OCI-LY7 (cell line): ENCODE measurements around the gene SLC17A7. TPM values are rescaled to one million over a fixed set of nuclear protein-coding genes. Genes with fewer than 3 reads are reported as not detected.

Experiments
- BruUV-seq: library from RNA; stranded (reverse); fragments of 400-500 nt; replicated peaks from 2 replicates; lab custom pipeline; 2021; lab: Mats Ljungman, UMichigan
- CTCF ChIA-PET: fragments of 300-600 bp; sonication (Branson Sonifier 250); formaldehyde crosslinking; loops from one replicate; lab custom pipeline; 2022; ENCODE audit warnings: antibody characterized with exemption; ENCODE audit not compliant: unreplicated experiment; lab: Charles Lee
- POLR2A ChIA-PET: fragments of 300-600 bp; sonication (Branson Sonifier 250); formaldehyde crosslinking; loops from one replicate; lab custom pipeline; 2022; ENCODE audit warnings: antibody characterized with exemption; lab: Charles Lee
- DNase-seq: peaks from one replicate; pipeline ENCODE4 v3.0.0-alpha.2; 2015; ENCODE audit warnings: low spot score
- H2AFZ ChIP-seq: fragments of 200-600 bp; sonication (generic), shearing (Covaris generic); 2 replicates; pipeline ENCODE4 v1.6.1; 2014; ENCODE audit warnings: mild to moderate bottlenecking, antibody characterized with exemption, low read length, moderate library complexity
- H3K27ac ChIP-seq: fragments of 200-600 bp; sonication (generic); 2 replicates; pipeline ENCODE4 v1.5.1; 2014; ENCODE audit warnings: mixed run types, low read depth, mild to moderate bottlenecking, moderate library complexity, low read length, inconsistent platforms; ENCODE audit not compliant: poor library complexity, severe bottlenecking
- H3K36me3 ChIP-seq: fragments of 200-600 bp; sonication (generic); 2 replicates; pipeline ENCODE4 v1.6.1; 2014; ENCODE audit warnings: mild to moderate bottlenecking, antibody characterized with exemption, low read length, moderate library complexity, mixed read lengths; ENCODE audit not compliant: insufficient read depth
- H3K4me1 ChIP-seq: fragments of 200-600 bp; sonication (generic); 2 replicates; pipeline ENCODE4 v1.5.1; 2014; ENCODE audit warnings: mild to moderate bottlenecking, low read length; ENCODE audit not compliant: insufficient read depth, poor library complexity, severe bottlenecking
- H3K4me2 ChIP-seq: fragments of 200-600 bp; sonication (generic); 2 replicates; pipeline ENCODE4 v1.6.1; 2014; ENCODE audit warnings: mild to moderate bottlenecking, low read length
- H3K4me3 ChIP-seq: fragments of 200-600 bp; sonication (generic); 2 replicates; pipeline ENCODE4 v1.5.1; 2014; ENCODE audit warnings: mild to moderate bottlenecking, low read depth, low read length; ENCODE audit not compliant: poor library complexity, severe bottlenecking
- H3K79me2 ChIP-seq: fragments of 200-600 bp; sonication (generic); 2 replicates; pipeline ENCODE4 v1.6.1; 2016; ENCODE audit warnings: low read depth, mild to moderate bottlenecking, low read length, moderate library complexity, mixed read lengths; ENCODE audit not compliant: insufficient read depth
- H3K9me2 ChIP-seq: fragments of 200-600 bp; sonication (generic); 2 replicates; pipeline ENCODE4 v1.6.1; 2016; ENCODE audit warnings: mild to moderate bottlenecking, low read length, mixed read lengths; ENCODE audit not compliant: insufficient read depth
- H3K9me3 ChIP-seq: fragments of 200-600 bp; sonication (generic); 2 replicates; pipeline ENCODE4 v1.6.1; 2014; ENCODE audit warnings: mild to moderate bottlenecking, mixed run types, low read length, mixed read lengths
- H4K20me1 ChIP-seq: fragments of 200-600 bp; sonication (generic); 2 replicates; pipeline ENCODE4 v1.6.1; 2014; ENCODE audit warnings: mild to moderate bottlenecking, antibody characterized with exemption, low read length, moderate library complexity, mixed read lengths; ENCODE audit not compliant: insufficient read depth
- EZH2phosphoT487 ChIP-seq: fragments of 200-600 bp; sonication (generic); IDR thresholded peaks from 2 replicates; pipeline ENCODE4 v1.6.1; 2018; ENCODE audit warnings: low read depth, borderline replicate concordance, mild to moderate bottlenecking, mixed run types, antibody characterized with exemption, low read length, moderate library complexity, mixed read lengths
- intact Hi-C: fragments of 100-400 bp; cut with micrococcal nuclease; formaldehyde crosslinking; loops from one replicate; pipeline ENCODE4 v1.10.0; 2022; ENCODE audit not compliant: unreplicated experiment
- total RNA-seq, 2 experiments: library from RNA; depleted of rRNA in 1 of 2; stranded (reverse); fragments of >200 nt in 1 of 2; shearing (Covaris generic) in 1 of 2; gene quantifications; 2 replicates each; pipeline ENCODE4 v1.2.3, GENCODE V29; 2014 to 2022
- TF ChIP-seq, protein P1 (sequence below): fragments of 200-600 bp; sonication (generic); conservative IDR thresholded peaks from 2 replicates; pipeline ENCODE4 v1.5.1; 2014; ENCODE audit warnings: mild to moderate bottlenecking, antibody characterized with exemption, low read length, moderate library complexity, mixed read lengths

SLC17A7 gene
- total RNA-seq, 2 experiments from 2014 or later, result 1.3 TPM

DNA sequence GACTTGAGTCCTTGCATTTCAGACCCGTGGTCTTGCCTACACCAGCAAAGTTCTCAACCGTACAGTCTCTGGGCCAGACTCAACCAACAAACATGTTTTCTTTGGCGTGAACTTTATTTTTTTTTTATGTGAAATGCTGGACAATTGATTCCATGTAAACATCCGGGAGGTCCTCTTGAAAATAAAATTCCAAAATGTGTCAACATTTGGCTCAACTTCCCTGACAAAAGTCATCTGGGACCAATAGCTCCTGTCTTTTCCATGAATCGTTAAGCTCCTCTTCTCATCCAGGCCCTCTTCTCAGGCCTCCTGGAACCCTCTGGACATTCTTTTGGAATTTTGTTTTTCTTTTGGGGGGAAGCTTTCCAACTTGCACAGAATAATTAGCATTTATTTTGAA, 14.4 kb upstream of the SLC17A7 start:
- Histone ChIP-seq H3K4me3 (no peak overlapping the region), H3K79me2 (peaks cover 35% of the 10 kb centered on the region), H3K4me1 (peaks cover 22% of the 10 kb centered on the region), H3K9me2 (no peaks in the 10 kb centered on the region), H4K20me1 (no peaks in the 10 kb centered on the region), H3K27ac (no peak overlapping the region), H3K36me3 (peaks cover 39% of the 10 kb centered on the region), H3K9me3 (no peaks in the 10 kb centered on the region), H3K4me2 (no peak overlapping the region), H2AFZ (no peak overlapping the region)
- no TSS peak for BruUV-seq
- CTCF ChIA-PET, result no interaction called here
- DNase-seq, result no peak
- POLR2A ChIA-PET, result no interaction called here
- intact Hi-C loops, result no loop called here
- no peak for TF ChIP-seq EZH2phosphoT487
- TF ChIP-seq, protein P1, sequence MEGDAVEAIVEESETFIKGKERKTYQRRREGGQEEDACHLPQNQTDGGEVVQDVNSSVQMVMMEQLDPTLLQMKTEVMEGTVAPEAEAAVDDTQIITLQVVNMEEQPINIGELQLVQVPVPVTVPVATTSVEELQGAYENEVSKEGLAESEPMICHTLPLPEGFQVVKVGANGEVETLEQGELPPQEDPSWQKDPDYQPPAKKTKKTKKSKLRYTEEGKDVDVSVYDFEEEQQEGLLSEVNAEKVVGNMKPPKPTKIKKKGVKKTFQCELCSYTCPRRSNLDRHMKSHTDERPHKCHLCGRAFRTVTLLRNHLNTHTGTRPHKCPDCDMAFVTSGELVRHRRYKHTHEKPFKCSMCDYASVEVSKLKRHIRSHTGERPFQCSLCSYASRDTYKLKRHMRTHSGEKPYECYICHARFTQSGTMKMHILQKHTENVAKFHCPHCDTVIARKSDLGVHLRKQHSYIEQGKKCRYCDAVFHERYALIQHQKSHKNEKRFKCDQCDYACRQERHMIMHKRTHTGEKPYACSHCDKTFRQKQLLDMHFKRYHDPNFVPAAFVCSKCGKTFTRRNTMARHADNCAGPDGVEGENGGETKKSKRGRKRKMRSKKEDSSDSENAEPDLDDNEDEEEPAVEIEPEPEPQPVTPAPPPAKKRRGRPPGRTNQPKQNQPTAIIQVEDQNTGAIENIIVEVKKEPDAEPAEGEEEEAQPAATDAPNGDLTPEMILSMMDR, result no peak

DNA sequence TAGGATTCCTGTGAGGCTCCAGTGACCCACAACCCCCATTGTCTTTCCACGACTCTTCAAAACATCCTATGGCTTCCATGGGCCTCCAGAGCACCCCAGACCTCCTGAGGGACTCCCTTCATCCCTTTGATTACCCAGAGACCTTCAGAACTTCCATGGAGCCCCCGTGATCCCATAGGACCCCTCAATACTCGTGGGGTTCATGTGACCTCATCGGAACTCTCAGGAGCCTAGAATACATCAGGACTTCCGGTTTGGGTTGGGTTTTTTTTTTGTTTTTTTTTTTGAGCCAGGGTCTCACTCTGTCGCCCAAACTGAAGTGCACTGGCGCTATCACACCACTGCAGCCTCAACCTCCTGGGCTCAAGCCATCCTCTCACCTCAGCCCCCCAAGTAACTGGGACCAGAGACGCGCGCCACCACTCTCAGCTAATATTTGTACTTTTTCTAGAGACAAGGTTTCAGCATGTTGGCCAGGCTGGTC, 12.5 kb upstream of the SLC17A7 start:
- no peaks in the 10 kb centered on the region for H3K9me3 ChIP-seq
- no peaks in the 10 kb centered on the region for H4K20me1 ChIP-seq
- ChIA-PET CTCF (no interaction called here), POLR2A (interaction anchor here (0.6 to 1.1 kb wide), 5 partner anchors 10 to 873 kb away, joined by 3 to 7 read pairs (median 3); no protein-coding TSS in a partner anchor)
- no peak for TF ChIP-seq EZH2phosphoT487
- TF ChIP-seq, protein P1, result no peak
- intact Hi-C loops, result loop anchor here (5.0 kb wide), 1 partner anchor 34 kb away; the partner anchor contains the start of gene RPL13A
- peak overlapping the region; percentile 93 for H3K4me3 ChIP-seq
- peaks cover 44% of the 10 kb centered on the region for H3K79me2 ChIP-seq
- no peaks in the 10 kb centered on the region for H3K9me2 ChIP-seq
- H3K4me2 ChIP-seq, result peak overlapping the region; percentile 94
- peak overlapping the region; percentile 92 for H3K27ac ChIP-seq
- BruUV-seq, result TSS peak; percentile 96
- H3K36me3 ChIP-seq, result peaks cover 37% of the 10 kb centered on the region
- DNase-seq, result peak; percentile 47
- no peak overlapping the region for H2AFZ ChIP-seq
- H3K4me1 ChIP-seq, result peaks cover 31% of the 10 kb centered on the region
